ENCODE results near the gene ATP2B2. TPM values are rescaled to one million over a fixed set of nuclear protein-coding genes. Genes with fewer than 3 reads are reported as not detected.

The ATP2B2 gene
- total RNA-seq, 1 experiment from 2014 or later: 0.22 TPM

DNA sequence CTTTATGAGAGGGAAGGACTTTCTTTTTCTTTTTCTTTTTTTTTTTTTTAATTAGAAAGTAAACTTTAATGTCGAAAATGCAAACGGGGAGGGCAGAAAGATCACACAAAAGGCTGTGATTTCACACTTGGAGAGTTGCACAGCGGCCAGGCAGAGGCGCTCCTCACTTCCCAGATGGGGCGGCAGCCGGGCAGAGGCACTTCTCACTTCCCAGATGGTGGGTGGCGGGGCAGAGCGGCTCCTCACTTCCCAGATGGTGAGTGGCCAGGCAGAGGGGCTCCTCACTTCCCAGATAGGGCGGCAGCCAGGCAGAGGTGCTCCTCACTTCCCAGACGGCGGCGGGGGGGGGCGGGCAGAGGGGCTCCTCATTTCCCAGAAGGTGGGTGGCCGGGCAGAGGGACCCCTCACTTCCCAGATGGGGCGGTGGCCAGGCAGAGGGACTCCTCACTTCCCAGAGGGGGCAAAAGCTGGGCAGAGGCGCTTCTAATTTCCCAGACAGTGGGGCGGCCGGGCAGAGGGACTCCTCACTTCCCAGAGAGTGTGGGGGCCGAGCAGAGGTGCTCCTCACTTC lies 88.6 kb downstream of the ATP2B2 start:
- peaks cover 22% of the 10 kb centered on the region for H3K4me1 ChIP-seq (ENCODE audit: low read length)
- no peak overlapping the region for H3K4me3 ChIP-seq (ENCODE audit: low read length)
- H3K36me3 ChIP-seq (ENCODE audit: insufficient read depth, low read length): no peaks in the 10 kb centered on the region
- H3K79me2 ChIP-seq (ENCODE audit: low read length): no peaks in the 10 kb centered on the region
- DNase-seq: no peak
- H3K9ac ChIP-seq (ENCODE audit: low read length): no peak overlapping the region
- no peaks in the 10 kb centered on the region for H3K27me3 ChIP-seq (ENCODE audit: low read length)
- H3K27ac ChIP-seq (ENCODE audit: low read length): no peak overlapping the region
- H3K9me3 ChIP-seq (ENCODE audit: low read length): no peaks in the 10 kb centered on the region
- H3K9me2 ChIP-seq (replicated peaks; ENCODE audit: insufficient read depth, low read length): no peaks in the 10 kb centered on the region
- H2AFZ ChIP-seq (ENCODE audit: low read length): no peak overlapping the region
- H3K4me2 ChIP-seq (ENCODE audit: low read depth, low read length, poor library complexity, severe bottlenecking): no peak overlapping the region
- H4K20me1 ChIP-seq (ENCODE audit: insufficient read depth, low read depth, low read length): no peaks in the 10 kb centered on the region

DNA sequence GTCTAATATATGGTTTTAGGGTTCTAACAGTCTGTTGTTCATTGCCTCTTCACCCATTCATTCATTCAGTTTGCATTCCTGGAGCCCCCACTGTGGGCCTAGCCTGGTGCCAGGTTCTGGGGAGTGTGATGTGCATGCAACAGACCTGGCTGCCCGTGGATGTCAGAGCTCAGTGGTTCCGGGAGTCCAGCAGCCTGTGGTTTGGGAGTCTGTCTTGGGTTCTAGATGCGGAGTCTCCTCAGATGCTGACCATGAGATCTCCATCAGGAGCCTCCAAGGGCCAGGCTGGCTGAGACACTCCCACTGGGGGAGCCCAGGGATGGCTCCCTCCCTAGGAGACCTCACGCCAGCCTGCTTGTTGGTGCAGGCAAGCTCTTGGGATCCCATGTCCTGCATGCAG lies 92.3 kb downstream of the ATP2B2 start:
- H3K4me1 ChIP-seq (ENCODE audit: low read length): no peaks in the 10 kb centered on the region
- no peak for DNase-seq
- no peak overlapping the region for H3K27ac ChIP-seq (ENCODE audit: low read length)
- no peaks in the 10 kb centered on the region for H3K9me3 ChIP-seq (ENCODE audit: low read length)
- H3K79me2 ChIP-seq (ENCODE audit: low read length): no peaks in the 10 kb centered on the region
- no peak overlapping the region for H3K4me3 ChIP-seq (ENCODE audit: low read length)
- H3K36me3 ChIP-seq (ENCODE audit: insufficient read depth, low read length): no peaks in the 10 kb centered on the region
- no peaks in the 10 kb centered on the region for H3K9me2 ChIP-seq (replicated peaks; ENCODE audit: insufficient read depth, low read length)
- H3K4me2 ChIP-seq (ENCODE audit: low read depth, low read length, poor library complexity, severe bottlenecking): no peak overlapping the region
- no peaks in the 10 kb centered on the region; the same call in 1 of the 2 replicates for H4K20me1 ChIP-seq (ENCODE audit: insufficient read depth, low read depth, low read length)
- no peak overlapping the region for H3K9ac ChIP-seq (ENCODE audit: low read length)
- H3K27me3 ChIP-seq (ENCODE audit: low read length): no peaks in the 10 kb centered on the region
- no peak overlapping the region for H2AFZ ChIP-seq (ENCODE audit: low read length)

DNA sequence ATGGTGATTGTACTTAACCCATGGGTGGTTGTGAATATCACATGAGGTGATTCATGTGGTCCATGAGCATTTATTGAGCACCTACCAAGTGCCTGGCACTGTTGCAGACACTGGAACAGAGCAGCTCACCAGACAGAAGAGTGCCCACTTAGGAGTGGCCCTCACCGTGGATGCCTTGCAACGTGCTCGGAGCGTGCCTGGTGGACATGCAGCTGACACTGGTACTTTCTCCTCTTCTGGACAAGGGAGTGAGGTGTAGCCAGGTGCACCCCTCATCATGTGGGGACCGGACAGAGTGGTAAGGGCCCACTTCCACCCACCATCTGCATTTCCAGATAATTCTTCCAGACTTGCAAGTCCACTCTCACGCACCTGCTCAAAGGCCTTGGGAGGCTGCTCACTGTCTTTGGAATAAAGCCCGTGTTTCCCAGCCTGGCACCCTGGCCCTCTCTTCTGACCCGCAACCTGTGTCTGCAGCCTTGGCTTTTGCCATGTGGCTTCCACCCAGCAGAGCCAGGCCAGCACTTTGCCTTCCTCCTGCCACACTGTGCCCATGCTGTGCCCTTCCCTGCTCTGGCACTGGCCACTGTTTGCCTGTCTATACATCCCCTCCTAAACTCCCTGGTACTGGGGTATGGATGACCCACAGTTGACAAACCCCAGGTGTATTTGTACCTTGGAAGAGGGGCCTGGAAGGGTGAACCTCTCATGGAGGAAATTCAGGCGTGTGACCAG lies 93.6 kb downstream of the ATP2B2 start:
- no peak overlapping the region for H3K9ac ChIP-seq (ENCODE audit: low read length)
- no peaks in the 10 kb centered on the region for H3K4me1 ChIP-seq (ENCODE audit: low read length)
- H3K4me3 ChIP-seq (ENCODE audit: low read length): no peak overlapping the region
- no peaks in the 10 kb centered on the region for H3K36me3 ChIP-seq (ENCODE audit: insufficient read depth, low read length)
- no peaks in the 10 kb centered on the region for H3K79me2 ChIP-seq (ENCODE audit: low read length)
- H3K9me3 ChIP-seq (ENCODE audit: low read length): no peaks in the 10 kb centered on the region
- H4K20me1 ChIP-seq (ENCODE audit: insufficient read depth, low read depth, low read length): no peaks in the 10 kb centered on the region; the same call in 1 of the 2 replicates
- H3K27ac ChIP-seq (ENCODE audit: low read length): no peak overlapping the region
- no peaks in the 10 kb centered on the region for H3K9me2 ChIP-seq (replicated peaks; ENCODE audit: insufficient read depth, low read length)
- DNase-seq: no peak
- no peak overlapping the region for H2AFZ ChIP-seq (ENCODE audit: low read length)
- H3K27me3 ChIP-seq (ENCODE audit: low read length): no peaks in the 10 kb centered on the region
- H3K4me2 ChIP-seq (ENCODE audit: low read depth, low read length, poor library complexity, severe bottlenecking): no peak overlapping the region

DNA sequence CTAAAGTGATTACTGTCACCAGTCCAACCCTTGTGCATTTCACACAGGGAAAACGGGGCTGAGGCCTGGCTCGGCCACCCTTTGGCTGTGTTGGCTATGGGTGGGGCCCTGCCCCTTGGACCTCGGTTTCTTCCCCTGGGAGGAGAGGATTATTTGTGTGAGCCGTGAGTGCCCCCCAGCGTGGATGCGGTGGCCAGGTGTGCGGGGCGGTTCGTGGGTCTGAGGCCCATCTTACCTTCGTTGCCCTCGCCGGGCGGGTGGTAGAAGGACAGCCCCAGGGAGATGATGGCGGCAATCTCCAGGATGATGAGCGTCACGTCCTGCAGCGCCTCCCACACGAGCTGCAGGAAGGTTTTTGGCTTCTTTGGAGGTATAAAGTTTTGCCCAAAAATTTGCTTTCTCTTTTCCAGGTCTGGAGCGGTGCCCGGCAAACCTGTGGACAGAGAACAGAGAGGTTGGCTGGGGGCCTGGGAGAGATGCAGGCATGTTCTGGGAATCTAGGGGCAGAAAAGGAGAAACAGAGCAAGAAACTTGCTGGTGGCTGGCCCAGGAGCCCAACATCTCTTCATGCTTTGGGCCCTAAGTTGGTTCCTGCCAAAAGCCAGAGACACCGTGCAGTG lies 94.9 kb downstream of the ATP2B2 start:
- Histone ChIP-seq H4K20me1 (ENCODE audit: insufficient read depth, low read depth, low read length) (no peaks in the 10 kb centered on the region; the same call in 1 of the 2 replicates), H3K4me3 (ENCODE audit: low read length) (no peak overlapping the region), H3K4me2 (ENCODE audit: low read depth, low read length, poor library complexity, severe bottlenecking) (no peak overlapping the region), H3K9me3 (ENCODE audit: low read length) (no peaks in the 10 kb centered on the region), H3K9me2 (replicated peaks; ENCODE audit: insufficient read depth, low read length) (no peaks in the 10 kb centered on the region), H3K27me3 (ENCODE audit: low read length) (no peaks in the 10 kb centered on the region), H3K27ac (ENCODE audit: low read length) (no peak overlapping the region), H3K79me2 (ENCODE audit: low read length) (no peaks in the 10 kb centered on the region), H3K9ac (ENCODE audit: low read length) (no peak overlapping the region), H3K4me1 (ENCODE audit: low read length) (no peaks in the 10 kb centered on the region), H3K36me3 (ENCODE audit: insufficient read depth, low read length) (no peaks in the 10 kb centered on the region), H2AFZ (ENCODE audit: low read length) (no peak overlapping the region)
- no peak for DNase-seq

- Histone ChIP-seq H3K4me1 (ENCODE audit: low read length) (no peaks in the 10 kb centered on the region), H3K79me2 (ENCODE audit: low read length) (no peaks in the 10 kb centered on the region), H3K9ac (ENCODE audit: low read length) (no peak overlapping the region), H3K36me3 (ENCODE audit: insufficient read depth, low read length) (no peaks in the 10 kb centered on the region), H3K4me2 (ENCODE audit: low read depth, low read length, poor library complexity, severe bottlenecking) (no peak overlapping the region), H4K20me1 (ENCODE audit: insufficient read depth, low read depth, low read length) (no peaks in the 10 kb centered on the region; the same call in 1 of the 2 replicates), H3K9me2 (replicated peaks; ENCODE audit: insufficient read depth, low read length) (no peaks in the 10 kb centered on the region), H3K27me3 (ENCODE audit: low read length) (no peaks in the 10 kb centered on the region), H2AFZ (ENCODE audit: low read length) (no peak overlapping the region), H3K9me3 (ENCODE audit: low read length) (no peaks in the 10 kb centered on the region), H3K27ac (ENCODE audit: low read length) (no peak overlapping the region), H3K4me3 (ENCODE audit: low read length) (no peak overlapping the region)
- no peak for DNase-seq
These were observed 96.7 kb downstream of the ATP2B2 start for GRCh38 chr3:10408680-10409079.

GRCh38 chr3:10407361-10407760 lies 98.0 kb downstream of the ATP2B2 start:
- Histone ChIP-seq H2AFZ (ENCODE audit: low read length) (no peak overlapping the region), H3K4me2 (ENCODE audit: low read depth, low read length, poor library complexity, severe bottlenecking) (no peak overlapping the region), H3K79me2 (ENCODE audit: low read length) (no peaks in the 10 kb centered on the region), H3K9me3 (ENCODE audit: low read length) (no peaks in the 10 kb centered on the region), H3K4me1 (ENCODE audit: low read length) (no peaks in the 10 kb centered on the region), H3K9me2 (replicated peaks; ENCODE audit: insufficient read depth, low read length) (no peaks in the 10 kb centered on the region), H3K4me3 (ENCODE audit: low read length) (no peak overlapping the region), H3K27ac (ENCODE audit: low read length) (no peak overlapping the region), H4K20me1 (ENCODE audit: insufficient read depth, low read depth, low read length) (no peaks in the 10 kb centered on the region; the same call in 1 of the 2 replicates), H3K27me3 (ENCODE audit: low read length) (no peaks in the 10 kb centered on the region), H3K9ac (ENCODE audit: low read length) (no peak overlapping the region), H3K36me3 (ENCODE audit: insufficient read depth, low read length) (no peaks in the 10 kb centered on the region)
- DNase-seq: no peak

- no peak for DNase-seq
- no peak overlapping the region for H3K4me3 ChIP-seq (ENCODE audit: low read length)
- H3K27me3 ChIP-seq (ENCODE audit: low read length): no peaks in the 10 kb centered on the region
- H2AFZ ChIP-seq (ENCODE audit: low read length): no peak overlapping the region
- H3K9ac ChIP-seq (ENCODE audit: low read length): no peak overlapping the region
- H3K9me3 ChIP-seq (ENCODE audit: low read length): no peaks in the 10 kb centered on the region
- H3K27ac ChIP-seq (ENCODE audit: low read length): no peak overlapping the region
- no peak overlapping the region for H3K4me2 ChIP-seq (ENCODE audit: low read depth, low read length, poor library complexity, severe bottlenecking)
- no peaks in the 10 kb centered on the region; the same call in 1 of the 2 replicates for H4K20me1 ChIP-seq (ENCODE audit: insufficient read depth, low read depth, low read length)
- no peaks in the 10 kb centered on the region for H3K79me2 ChIP-seq (ENCODE audit: low read length)
- H3K9me2 ChIP-seq (replicated peaks; ENCODE audit: insufficient read depth, low read length): no peaks in the 10 kb centered on the region
- H3K36me3 ChIP-seq (ENCODE audit: insufficient read depth, low read length): no peaks in the 10 kb centered on the region
- H3K4me1 ChIP-seq (ENCODE audit: low read length): no peaks in the 10 kb centered on the region
These were observed 99.0 kb downstream of the ATP2B2 start for GRCh38 chr3:10406414-10406813.

DNA sequence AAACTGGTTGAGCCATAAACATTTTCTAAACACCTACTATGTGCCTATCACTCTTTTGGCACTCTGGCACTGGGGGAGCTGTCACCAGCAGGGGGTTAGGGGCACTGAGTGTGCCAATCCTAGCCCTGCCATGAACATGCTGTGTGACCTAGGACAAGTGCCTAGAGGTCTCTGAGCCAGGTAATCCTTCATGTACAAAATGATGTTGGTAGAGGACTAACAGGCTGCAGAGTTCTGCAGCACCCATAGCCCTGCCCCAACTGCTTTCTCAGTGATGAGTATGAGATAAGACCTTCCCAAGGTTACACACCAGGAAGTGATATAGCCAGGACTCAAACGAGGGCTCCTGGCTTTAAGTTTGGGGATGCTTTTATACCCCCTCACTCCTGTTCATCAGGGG lies 99.6 kb downstream of the ATP2B2 start:
- Histone ChIP-seq H3K9me2 (replicated peaks; ENCODE audit: insufficient read depth, low read length) (no peaks in the 10 kb centered on the region), H3K79me2 (ENCODE audit: low read length) (no peaks in the 10 kb centered on the region), H3K27me3 (ENCODE audit: low read length) (no peaks in the 10 kb centered on the region), H4K20me1 (ENCODE audit: insufficient read depth, low read depth, low read length) (no peaks in the 10 kb centered on the region; the same call in 1 of the 2 replicates), H3K4me3 (ENCODE audit: low read length) (no peak overlapping the region), H3K9ac (ENCODE audit: low read length) (no peak overlapping the region), H3K9me3 (ENCODE audit: low read length) (no peaks in the 10 kb centered on the region), H3K4me1 (ENCODE audit: low read length) (no peaks in the 10 kb centered on the region), H3K27ac (ENCODE audit: low read length) (no peak overlapping the region), H2AFZ (ENCODE audit: low read length) (no peak overlapping the region), H3K36me3 (ENCODE audit: insufficient read depth, low read length) (no peaks in the 10 kb centered on the region), H3K4me2 (ENCODE audit: low read depth, low read length, poor library complexity, severe bottlenecking) (no peak overlapping the region)
- no peak for DNase-seq

Measured in Karpas-422 (cell line).